Stimulated activated CD4-positive, alpha-beta T cell treated with anti-CD3 and anti-CD28 coated beads, Interleukin-4, amount 100 ng/mL, for 1 hour (primary cell): ENCODE measurements around the gene TENT5C.

Source experiments
- DNase-seq: peaks from one replicate; pipeline ENCODE4 v3.0.0-alpha.2; 2020

The TENT5C gene

DNA sequence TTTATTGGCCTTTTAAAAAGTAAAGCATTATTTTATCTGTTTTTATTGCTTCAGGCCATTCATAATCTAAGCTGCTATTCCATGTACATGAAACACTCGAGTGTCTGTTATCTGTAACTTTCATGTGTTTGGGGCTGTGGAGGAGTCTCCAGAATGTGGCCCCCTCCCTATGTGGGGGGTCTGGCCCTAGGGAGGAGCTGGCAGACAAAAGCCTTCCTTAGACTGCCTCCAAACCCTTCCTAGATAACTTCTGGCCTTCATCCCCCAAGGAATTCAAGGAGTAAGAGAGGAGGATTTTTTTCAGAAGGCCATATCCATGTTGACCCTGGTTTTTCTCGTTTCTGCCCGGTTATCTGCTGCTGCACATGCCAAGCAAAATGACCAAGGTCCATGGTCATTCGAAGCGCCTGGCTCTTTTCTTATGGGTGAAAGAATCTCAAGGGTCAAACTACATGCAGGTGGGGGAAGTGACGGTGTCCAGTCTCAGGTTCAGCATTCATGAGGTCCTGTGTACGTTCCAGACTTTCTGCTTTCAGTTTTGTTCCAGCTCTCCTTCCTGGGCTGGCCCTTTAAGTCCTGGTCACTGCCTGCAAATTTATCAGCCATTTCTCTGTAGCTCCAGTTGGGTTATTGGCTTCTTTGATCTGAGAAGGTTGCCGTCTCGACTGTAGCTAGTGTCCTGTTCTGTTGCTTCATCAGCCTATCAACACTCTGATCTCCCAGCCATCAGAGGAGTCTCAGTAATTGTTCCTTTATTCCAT is 8.3 kb downstream of the TENT5C start:
- DNase-seq = no peak

DNA sequence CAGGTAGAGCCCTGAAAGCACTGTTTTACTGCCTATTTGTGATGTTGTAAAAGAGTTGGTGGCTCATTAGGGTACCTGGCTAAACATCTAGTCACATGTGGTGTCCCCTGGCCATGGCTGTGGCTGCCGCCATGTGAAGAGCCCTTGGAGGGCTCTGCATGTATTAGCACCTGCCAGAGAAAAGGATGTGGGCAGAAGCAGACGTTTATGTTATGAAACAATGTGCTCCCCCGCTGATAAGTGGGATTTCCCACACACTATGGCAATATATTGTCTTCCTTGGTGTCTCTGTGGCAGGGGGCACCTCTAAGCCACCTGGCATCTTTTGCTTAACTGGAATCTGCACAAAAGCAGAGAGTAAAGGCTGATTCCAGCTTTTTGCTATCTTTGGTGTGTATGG is 9.6 kb downstream of the TENT5C start:
- no peak for DNase-seq

DNA sequence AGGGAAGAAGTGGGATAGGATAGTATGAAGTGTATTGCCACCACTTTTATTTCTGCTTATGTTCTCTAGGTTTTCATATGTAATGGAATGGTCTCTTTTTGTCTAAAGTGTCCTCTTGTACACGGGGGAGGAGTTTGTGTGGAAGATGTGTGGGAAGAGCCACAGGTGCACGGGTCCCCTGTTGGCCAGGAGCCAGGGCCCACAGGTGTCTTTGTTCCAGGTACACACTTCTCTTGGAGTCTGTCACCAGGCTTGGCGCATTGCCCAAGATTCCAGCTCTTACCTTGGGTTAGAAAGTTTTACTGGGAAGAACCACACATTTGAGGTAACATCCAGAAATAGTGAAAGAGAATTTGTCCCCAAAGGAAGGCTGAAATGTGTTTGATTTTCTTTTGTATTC is 10.5 kb downstream of the TENT5C start:
- DNase-seq = no peak

DNA sequence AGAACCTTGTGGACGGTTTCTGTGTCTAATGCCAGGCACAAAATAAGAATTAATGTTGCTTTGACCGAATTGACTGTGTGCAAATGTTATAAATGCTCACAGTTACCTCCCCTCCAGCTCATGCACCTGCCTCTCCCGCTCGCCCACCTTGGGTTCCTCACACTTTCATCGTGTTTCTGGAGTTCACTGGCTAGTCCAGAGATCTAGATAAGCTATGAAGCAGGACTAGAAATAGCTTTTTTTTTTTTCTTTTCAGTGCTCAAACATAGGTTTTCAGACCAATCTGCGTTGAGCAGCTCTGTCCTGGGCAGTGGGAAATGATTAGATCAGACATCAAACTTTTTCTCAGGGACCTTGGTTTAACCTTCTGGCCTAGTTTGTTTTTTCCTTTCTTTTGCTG is 11.1 kb downstream of the TENT5C start:
- DNase-seq = no peak

DNA sequence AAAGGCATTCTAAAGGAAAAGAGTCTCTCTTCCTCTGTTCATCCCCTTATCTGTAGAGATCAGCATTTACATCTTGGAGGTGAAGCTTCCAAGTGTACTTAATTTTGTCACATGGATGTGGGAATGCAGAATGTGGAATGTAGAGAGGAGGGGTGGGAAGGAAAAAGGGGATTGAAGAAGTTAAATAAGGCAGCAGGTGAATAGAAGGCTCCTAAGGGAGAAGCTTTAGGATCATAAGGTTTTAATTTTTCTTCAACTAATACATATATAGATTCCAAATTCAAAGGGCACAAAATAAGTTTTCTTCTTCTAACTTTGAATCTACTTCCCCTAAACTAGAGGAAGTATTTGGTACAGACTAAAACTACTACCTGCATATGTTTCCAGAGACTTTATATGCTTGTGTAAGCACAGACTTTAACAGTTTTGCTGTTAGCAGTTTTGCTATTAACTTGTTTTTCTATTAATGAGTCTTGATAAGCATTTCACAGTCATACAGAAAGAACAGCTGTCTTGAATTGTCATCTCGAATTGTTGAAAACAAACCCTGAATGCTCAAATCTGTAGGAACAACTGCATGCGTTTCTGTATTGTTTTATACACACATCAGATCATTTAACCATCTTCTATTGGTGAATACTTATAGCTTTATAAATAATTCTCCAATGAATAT is 12.7 kb downstream of the TENT5C start:
- no peak for DNase-seq

DNA sequence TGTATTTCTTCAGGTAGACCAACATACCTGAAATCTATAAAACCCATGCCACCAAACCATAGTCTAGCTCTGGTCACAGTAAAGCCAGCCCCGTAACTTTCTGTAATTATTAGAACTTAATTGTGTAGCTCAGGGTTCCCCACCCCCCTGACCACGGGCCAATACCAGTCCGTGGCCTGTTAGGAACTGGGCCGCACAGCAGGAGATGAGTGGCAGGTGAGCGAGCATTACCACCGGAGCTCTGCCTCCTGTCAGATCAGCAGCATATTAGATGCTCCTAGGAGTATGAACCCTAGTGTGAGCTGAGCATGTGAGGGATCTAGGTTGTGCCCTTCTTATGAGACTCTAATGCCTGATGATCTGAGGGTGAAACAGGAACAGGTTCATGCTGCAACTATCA is 14.6 kb downstream of the TENT5C start:
- DNase-seq = no peak

DNA sequence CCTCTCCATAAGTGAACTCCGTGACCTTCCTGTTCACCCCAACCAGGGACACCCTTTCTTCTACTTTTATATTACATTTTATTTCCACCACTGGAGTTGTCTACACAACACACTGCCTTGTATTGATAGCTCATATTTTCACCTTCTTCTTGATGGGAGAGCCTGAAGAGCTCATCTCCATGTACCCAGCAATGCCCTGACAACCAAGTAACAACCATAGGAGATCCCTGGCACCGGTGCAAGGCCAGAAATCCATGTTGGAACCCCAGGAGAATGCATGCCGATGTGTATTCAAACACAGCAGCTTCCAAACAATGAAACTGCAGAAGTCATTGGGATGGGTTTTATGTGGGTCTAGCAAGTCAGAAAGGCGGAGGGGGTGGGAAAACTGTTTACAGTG is 15.5 kb downstream of the TENT5C start:
- no peak for DNase-seq

DNA sequence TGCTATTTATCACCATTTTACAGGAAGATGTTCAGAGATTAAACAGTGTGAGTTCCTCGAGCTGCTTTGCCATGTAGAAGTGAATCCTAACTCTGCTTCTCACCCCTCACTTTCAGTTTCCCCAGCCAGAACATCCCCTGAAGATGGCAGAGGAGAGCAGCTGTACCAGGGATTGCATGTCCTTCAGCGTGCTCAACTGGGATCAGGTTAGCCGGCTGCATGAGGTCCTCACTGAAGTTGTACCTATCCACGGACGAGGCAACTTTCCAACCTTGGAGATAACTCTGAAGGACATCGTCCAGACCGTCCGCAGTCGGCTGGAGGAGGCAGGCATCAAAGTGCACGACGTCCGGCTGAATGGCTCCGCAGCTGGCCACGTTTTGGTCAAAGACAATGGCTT is 16.9 kb downstream of the TENT5C start:
- no peak for DNase-seq

DNA sequence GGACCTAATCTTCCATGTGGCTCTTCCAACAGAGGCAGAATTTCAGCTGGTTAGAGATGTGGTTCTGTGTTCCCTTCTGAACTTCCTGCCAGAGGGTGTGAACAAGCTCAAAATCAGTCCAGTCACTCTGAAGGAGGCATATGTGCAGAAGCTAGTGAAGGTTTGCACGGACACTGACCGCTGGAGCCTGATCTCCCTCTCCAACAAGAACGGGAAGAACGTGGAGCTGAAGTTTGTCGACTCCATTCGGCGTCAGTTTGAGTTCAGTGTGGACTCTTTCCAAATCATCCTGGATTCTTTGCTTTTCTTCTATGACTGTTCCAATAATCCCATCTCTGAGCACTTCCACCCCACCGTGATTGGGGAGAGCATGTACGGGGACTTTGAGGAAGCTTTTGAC is 17.3 kb downstream of the TENT5C start:
- no peak for DNase-seq

DNA sequence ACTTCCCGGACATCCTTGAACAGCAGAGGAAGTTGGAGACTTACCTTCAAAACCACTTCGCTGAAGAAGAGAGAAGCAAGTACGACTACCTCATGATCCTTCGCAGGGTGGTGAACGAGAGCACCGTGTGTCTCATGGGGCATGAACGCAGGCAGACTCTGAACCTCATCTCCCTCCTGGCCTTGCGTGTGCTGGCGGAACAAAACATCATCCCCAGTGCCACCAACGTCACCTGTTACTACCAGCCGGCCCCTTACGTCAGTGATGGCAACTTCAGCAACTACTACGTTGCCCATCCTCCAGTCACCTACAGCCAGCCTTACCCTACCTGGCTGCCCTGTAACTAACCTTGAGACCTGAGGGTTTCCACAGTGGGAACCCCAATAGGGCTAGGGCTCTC is 17.9 kb downstream of the TENT5C start:
- no peak for DNase-seq

DNA sequence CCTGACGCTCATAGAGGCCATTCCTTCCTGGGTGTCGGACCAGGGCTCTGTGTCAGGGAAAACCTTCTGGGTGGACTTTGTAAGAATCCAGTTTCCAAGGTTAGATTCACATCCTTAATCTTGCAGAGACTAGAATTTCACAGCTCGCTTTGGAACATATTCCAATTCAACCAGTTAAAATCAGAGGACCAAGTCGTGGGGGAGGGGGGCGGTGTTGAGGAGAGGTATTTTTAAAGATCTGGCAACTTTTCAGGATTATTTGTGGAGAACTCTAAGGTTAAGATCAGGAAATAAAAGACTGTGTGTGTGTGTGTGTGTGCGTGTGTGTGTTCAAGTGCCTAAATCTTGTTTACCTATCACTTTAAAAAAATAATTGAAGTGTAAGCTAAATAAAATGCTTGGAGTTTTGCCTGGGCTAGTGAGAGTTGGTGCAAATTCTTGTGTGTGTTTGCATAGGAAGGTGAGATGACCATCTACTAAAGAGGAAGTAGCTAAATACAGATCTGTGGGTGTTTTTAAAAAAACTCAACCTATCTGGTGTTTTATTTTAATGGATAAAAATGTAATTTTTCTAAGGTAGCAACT is 21.8 kb downstream of the TENT5C start:
- no peak for DNase-seq

DNA sequence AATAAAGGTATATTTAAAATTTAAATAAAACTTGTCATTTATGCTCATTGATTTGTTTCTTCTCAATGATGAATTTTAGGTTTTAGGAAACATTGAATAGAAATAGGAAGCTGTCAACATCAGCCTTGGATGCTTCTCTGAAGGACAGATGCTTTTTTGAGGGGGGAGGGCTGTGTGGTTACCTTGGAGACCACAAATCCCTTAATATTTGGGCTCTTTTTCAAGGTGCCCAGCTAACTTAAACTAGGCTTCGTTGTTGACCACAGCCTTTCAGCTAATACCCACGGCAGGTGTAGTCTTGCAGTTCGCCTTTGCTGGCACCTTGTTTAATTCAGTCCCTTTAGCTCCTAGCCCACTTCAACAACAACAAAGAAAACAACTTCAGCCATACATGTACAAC is 22.5 kb downstream of the TENT5C start:
- no peak for DNase-seq

DNA sequence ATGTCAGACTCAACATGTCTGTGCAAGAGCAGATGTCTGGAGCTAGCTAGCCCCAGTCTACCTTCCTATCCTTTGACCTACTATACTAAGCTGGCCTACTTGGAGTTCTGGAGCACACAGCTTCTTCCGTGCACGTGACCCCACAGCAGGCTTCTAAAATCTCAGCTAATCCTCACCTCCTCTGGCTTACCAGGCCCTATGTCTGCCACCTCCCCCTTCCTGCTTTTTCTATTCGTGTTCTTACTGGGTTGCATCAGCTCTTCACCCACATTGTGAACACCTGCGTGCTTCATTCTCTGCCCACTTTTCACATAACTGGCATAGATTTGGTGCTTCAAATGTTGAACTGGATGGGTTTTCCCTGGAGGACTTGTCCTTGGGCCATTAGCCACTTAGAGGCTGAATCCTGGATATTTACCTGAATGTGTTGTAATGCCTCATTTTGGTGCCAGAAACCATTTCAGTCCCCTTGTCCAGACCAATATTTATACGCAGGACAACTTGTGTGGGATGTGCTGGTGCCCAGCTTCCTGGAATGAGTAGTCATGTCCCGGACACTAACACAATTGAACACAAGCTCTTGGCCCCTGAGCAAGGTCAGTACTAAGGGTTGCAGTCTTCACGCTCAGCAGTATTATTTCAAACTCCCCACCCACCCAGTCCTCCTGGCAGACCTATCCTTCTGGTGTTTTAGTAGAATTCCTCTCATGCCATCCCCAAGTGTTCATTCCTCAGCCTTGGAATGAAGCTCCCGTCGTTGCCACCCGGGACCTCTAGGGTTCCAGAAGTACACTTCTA is 24.0 kb downstream of the TENT5C start:
- no peak for DNase-seq

DNA sequence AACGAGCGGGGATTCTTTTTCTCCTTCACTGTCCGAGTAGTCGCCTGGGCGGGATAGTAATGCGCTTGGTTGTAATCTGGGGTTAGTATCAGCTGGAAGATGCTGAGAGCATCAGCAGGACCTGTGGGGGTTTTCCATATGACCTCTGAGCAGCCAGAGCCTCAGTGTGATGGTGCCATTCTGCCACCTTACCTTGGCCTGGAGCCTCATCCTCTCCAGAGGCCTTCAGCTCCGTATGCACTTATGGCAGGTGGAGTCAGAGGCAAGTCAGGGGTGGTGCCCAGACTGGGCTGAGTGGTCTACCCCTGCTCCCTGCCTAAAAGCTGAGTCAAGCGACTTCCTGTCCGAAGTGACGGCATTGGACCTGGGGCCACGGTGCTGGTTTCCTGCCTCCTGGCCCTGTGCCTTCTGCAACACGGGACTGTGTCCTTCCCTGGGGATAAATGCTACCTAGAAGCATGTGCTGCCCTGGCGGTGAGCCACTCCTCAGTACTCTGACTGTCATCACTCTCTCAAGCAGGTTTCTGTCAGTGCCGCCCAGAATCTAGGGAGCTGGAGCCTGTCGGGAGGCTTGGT is 24.7 kb downstream of the TENT5C start:
- DNase-seq = no peak

DNA sequence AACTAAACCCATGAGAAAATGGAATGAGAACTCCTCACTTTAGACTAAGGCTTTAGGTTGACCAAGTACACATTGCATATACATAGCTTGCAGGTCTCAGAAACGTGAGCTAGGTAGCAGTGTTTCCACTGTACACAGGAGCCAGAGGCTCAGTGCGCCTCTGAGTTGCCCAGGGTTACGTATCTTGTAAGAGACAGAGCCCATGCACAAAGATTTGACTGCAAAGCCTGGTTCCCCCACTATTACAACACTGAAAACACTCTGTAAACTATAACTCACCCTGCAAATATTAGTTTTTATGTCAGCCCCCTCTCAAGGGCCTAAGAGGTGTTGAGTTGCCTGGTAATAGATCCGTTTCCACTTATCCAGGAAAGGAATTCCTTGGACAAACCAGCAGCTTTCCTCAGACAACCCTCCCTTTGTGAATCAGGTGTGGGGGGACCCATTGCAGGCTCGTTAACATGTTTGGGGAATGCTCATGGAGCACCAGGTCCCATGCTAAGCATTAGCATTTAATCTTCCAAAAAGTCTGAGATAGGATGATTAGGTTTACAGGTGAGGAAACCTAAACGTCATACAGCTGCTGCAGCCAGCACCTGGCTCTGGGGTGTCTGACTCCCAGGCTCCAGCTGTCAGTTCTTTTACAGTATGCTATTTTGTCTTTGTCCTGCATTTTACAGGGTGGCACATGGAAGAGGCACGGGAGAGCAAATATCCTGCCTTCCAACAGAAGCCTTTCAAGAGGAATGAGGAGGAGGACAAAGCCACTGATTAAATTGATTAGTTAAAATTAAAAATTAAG is 25.7 kb downstream of the TENT5C start:
- no peak for DNase-seq

DNA sequence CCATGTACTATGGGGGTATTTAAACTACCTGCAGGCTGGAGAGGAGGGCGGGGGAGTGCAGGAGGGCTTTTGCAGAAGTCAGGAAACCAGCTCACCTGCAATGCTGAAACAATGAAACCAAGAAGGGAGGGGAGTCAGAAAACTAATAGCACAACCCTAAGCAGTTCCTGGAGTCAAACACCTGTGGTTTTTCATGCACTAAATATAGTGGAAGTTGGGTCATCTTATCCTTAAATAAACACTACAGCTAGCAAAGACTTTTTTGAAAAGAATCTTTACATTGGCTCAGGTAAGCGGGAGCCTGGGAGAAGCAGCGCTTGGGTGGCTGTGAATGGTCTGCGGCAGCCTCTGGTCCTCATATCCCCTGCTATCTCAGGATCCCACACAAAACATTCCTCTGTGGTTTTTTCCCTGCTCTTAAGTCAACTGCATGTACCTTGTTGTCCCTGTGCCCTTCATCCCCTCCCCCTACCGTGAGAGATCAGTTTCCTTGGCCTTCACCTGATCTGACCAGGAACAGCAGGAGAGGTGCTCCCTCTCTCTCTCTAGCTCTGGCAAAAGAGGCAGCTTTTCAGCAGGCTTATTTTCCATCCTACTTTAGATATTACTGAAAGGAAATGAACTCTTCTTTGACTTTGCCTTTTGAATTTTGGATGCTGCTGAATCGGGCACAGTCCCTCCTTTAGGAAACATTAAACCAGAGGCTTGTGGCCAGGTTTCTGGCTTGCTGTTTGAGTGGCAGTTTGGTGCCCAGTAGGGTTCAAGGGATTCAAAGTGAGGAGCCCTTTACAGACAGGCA is 26.6 kb downstream of the TENT5C start:
- DNase-seq = no peak

DNA sequence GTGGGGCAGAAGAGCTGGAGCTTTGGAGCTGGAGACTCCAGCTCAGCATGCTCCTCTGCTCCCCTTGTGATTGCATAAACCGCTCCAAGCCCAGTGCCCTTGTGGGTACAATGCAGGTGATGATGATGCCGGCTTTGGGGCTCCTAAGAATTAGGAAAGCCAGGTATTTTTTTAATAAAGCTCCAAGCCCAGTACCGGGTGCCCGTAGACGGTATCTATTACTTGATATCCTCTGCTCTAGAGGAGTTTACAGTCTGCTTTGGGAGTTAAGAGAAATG is 27.2 kb downstream of the TENT5C start:
- DNase-seq = no peak

DNA sequence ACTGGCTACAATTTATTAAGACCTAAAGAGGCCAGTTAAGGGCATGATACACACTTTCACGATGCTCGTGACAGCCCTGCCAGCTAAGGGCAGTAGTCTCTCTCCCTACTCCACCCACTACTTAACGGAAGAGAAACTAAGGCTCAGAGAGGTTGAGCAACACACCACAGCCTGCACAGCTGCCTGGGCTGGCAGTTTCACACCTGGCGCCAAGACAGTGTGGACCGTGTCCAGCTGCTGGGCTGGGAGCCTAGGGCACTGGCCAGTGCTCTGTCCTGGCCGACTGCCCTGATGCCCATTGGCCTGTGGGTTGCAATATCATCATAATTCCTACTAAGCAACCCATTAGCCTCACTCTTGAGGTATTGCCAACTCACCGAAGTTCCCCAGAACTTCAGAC is 27.6 kb downstream of the TENT5C start:
- no peak for DNase-seq

DNA sequence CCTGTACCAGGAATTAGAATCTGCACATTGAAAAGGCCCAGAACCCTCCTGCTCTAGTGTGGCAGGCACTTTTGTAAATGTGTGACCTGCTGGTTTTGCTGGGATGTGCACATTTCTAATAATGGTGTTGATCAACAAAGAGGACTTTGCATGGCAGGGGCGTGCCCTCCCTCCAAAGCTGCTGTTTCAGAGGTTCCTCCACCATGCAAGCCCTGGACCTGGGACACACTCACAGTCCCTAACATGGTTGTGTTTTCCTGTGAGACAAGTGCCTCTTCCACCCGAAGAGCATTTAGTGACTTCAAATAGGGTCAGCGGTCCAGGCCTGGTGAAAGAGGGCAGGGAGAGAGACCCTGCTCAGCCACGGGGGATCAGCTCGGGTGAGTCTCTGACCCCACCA is 28.1 kb downstream of the TENT5C start:
- no peak for DNase-seq

DNA sequence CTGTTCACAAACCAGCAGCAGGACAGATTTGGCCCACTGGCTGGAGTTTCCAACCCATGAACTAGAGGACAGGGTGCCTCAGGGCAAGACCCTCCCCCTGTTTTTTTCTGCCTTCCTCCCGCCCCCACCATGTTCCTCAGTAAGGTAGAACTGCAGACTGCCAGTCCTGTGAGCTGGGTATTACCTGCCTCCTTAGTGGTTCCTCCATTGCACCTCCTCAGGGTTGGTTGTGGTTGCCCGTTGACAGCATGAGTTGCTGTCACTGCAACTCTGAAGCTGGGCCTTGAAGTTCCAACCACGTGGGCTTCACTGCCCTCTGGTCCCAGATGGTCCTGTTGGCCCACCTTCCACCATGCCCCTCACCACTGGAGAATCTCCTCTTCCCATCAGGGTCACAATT is 28.8 kb downstream of the TENT5C start:
- DNase-seq = no peak

DNA sequence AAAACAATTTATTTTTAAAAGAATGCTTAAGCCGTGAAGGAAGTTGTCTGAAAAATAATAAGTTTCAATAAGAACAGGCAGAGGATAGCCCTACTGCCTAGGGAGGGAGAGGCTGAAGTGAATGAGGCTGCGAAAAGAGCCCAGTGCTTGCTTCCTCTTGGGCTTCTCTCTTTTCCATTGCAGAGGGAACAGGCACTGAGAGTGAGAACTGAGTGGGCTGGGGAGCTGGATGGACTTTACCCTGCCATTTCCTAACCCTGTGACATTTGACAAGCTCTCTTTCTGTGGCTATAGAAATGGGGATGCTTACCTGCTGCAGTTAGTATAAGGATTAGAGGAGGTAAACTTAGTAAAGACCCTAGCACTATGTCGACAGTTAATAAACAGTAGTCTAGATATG is 30.0 kb downstream of the TENT5C start:
- no peak for DNase-seq
